Neural progenitor cell (in vitro differentiated cells): ENCODE results near the gene ZFAND3. TPM values are rescaled to one million over a fixed set of nuclear protein-coding genes. Genes with fewer than 3 reads are reported as not detected.

ENCODE experiments used
- DNase-seq: peaks from one replicate; pipeline ENCODE4 v3.0.0-alpha.2; 2016; ENCODE audit warnings: low spot score
- H2AFZ ChIP-seq: fragments of 200-600 bp; sonication (generic); replicated peaks from 2 replicates; pipeline ENCODE4 v1.6.1; 2016; ENCODE audit warnings: antibody characterized with exemption
- H3F3A ChIP-seq: fragments of 200-600 bp; sonication (generic); 2 replicates; pipeline ENCODE4 v1.6.1; 2016; ENCODE audit warnings: antibody characterized with exemption, low read depth
- H3K27ac ChIP-seq: fragments of 200-600 bp; sonication (generic); 2 replicates; pipeline ENCODE4 v1.5.1; 2016; ENCODE audit warnings: mild to moderate bottlenecking
- H3K27me3 ChIP-seq: fragments of 200-600 bp; sonication (generic); 2 replicates; pipeline ENCODE4 v1.6.1; 2016; ENCODE audit warnings: mild to moderate bottlenecking, moderate library complexity
- H3K36me3 ChIP-seq: fragments of 200-600 bp; sonication (generic); 2 replicates; pipeline ENCODE4 v1.5.1; 2016
- H3K4me1 ChIP-seq: fragments of 200-600 bp; sonication (generic); 2 replicates; pipeline ENCODE4 v1.6.1; 2016; ENCODE audit warnings: mixed run types
- H3K4me2 ChIP-seq: fragments of 200-600 bp; sonication (generic); 2 replicates; pipeline ENCODE4 v1.6.1; 2016
- H3K4me3 ChIP-seq: fragments of 200-600 bp; sonication (generic); 2 replicates; pipeline ENCODE4 v1.5.1; 2016
- H3K79me2 ChIP-seq: fragments of 200-600 bp; sonication (generic); 2 replicates; pipeline ENCODE4 v1.6.1; 2016; ENCODE audit warnings: low read depth
- H3K9ac ChIP-seq: fragments of 200-600 bp; sonication (generic); 2 replicates; pipeline ENCODE4 v1.6.1; 2016
- H3K9me3 ChIP-seq: fragments of 200-600 bp; sonication (generic); 2 replicates; pipeline ENCODE4 v1.5.1; 2016; ENCODE audit warnings: low read depth
- H4K20me1 ChIP-seq: fragments of 200-600 bp; sonication (generic); 2 replicates; pipeline ENCODE4 v1.6.1; 2016; ENCODE audit warnings: low read depth
- H3K27ac Mint-ChIP-seq: 3 replicates; pipeline ENCODE4 v1.8.0; 2021; ENCODE audit warnings: mixed read lengths
- H3K27me3 Mint-ChIP-seq: 2 replicates; pipeline ENCODE4 v1.8.0; 2022; ENCODE audit warnings: low read depth, mild to moderate bottlenecking, inconsistent platforms, moderate library complexity, mixed read lengths; ENCODE audit not compliant: insufficient read depth
- H3K36me3 Mint-ChIP-seq: 3 replicates; pipeline ENCODE4 v1.8.0; 2021; ENCODE audit warnings: mixed read lengths
- H3K4me1 Mint-ChIP-seq: 3 replicates; pipeline ENCODE4 v1.8.0; 2021; ENCODE audit warnings: mixed read lengths
- H3K4me3 Mint-ChIP-seq: 3 replicates; pipeline ENCODE4 v1.8.0; 2021; ENCODE audit warnings: mild to moderate bottlenecking, moderate library complexity, mixed read lengths
- H3K9me3 Mint-ChIP-seq: 3 replicates; pipeline ENCODE4 v1.8.0; 2020; ENCODE audit warnings: mixed read lengths
- CTCF ChIP-seq: fragments of 200-600 bp; sonication (generic); IDR thresholded peaks from 2 replicates; pipeline ENCODE4 v1.5.1; 2017; ENCODE audit warnings: antibody characterized with exemption, mild to moderate bottlenecking
- EZH2 ChIP-seq: fragments of 200-600 bp; sonication (generic); IDR thresholded peaks from 2 replicates; pipeline ENCODE4 v1.6.1; 2017; ENCODE audit warnings: antibody characterized with exemption, mild to moderate bottlenecking, moderate library complexity
- EZH2phosphoT487 ChIP-seq: fragments of 200-600 bp; sonication (generic); IDR thresholded peaks from 2 replicates; pipeline ENCODE4 v1.6.1; 2017; ENCODE audit warnings: antibody characterized with exemption
- total RNA-seq: library from RNA; depleted of rRNA; stranded (reverse); fragments of >200 nt; gene quantifications from 2 replicates; pipeline ENCODE4 v1.2.3, GENCODE V29; 2015; ENCODE audit warnings: low replicate concordance

The ZFAND3 gene
- total RNA-seq, 1 donor from 2014 or later, result 24.3 TPM

GRCh38 chr6:37777272-37777834, 42.2 kb upstream of the ZFAND3 start:
- Histone ChIP-seq H3K36me3 (no peaks in the 10 kb centered on the region), H3K4me2 (peak overlapping the region; percentile 7), H3K27me3 (peaks cover 16% of the 10 kb centered on the region), H3K79me2 (no peaks in the 10 kb centered on the region), H3K27ac (no peak overlapping the region), H2AFZ (no peak overlapping the region), H3K9ac (no peak overlapping the region), H3K9me3 (no peaks in the 10 kb centered on the region), H4K20me1 (no peaks in the 10 kb centered on the region), H3K4me1 (peaks cover 17% of the 10 kb centered on the region), H3K4me3 (no peak overlapping the region), H3F3A (peaks cover 27% of the 10 kb centered on the region)
- Mint-ChIP-seq H3K4me1 (peaks cover 52% of the 10 kb centered on the region), H3K36me3 (no peaks in the 10 kb centered on the region), H3K4me3 (no peak overlapping the region), H3K9me3 (peaks cover 9% of the 10 kb centered on the region), H3K27ac (peak overlapping the region; percentile 29), H3K27me3 (peaks cover 6% of the 10 kb centered on the region)
- no peak for DNase-seq
- TF ChIP-seq EZH2, result no peak
- no peak for TF ChIP-seq EZH2phosphoT487
- TF ChIP-seq CTCF, result no peak

- H3K4me3 ChIP-seq, result no peak overlapping the region
- H3F3A ChIP-seq, result peaks cover 40% of the 10 kb centered on the region
- H3K4me3 Mint-ChIP-seq, result no peak overlapping the region
- no peak overlapping the region for H3K9ac ChIP-seq
- TF ChIP-seq EZH2phosphoT487 (no peak), EZH2 (no peak), CTCF (no peak)
- no peak overlapping the region for H2AFZ ChIP-seq
- no peaks in the 10 kb centered on the region for H3K36me3 ChIP-seq
- no peak overlapping the region for H3K4me2 ChIP-seq
- H3K27ac Mint-ChIP-seq, result no peak overlapping the region
- H4K20me1 ChIP-seq, result no peaks in the 10 kb centered on the region
- peaks cover 31% of the 10 kb centered on the region for H3K4me1 ChIP-seq
- peaks cover 8% of the 10 kb centered on the region for H3K27me3 Mint-ChIP-seq
- H3K79me2 ChIP-seq, result no peaks in the 10 kb centered on the region
- peaks cover under 1% of the 10 kb centered on the region for H3K9me3 Mint-ChIP-seq
- peaks cover 20% of the 10 kb centered on the region for H3K27me3 ChIP-seq
- no peaks in the 10 kb centered on the region for H3K9me3 ChIP-seq
- H3K4me1 Mint-ChIP-seq, result peaks cover 68% of the 10 kb centered on the region
- H3K36me3 Mint-ChIP-seq, result no peaks in the 10 kb centered on the region
- no peak for DNase-seq
- H3K27ac ChIP-seq, result no peak overlapping the region
Measured at GRCh38 chr6:37779111-37779800, 40.3 kb upstream of the ZFAND3 start.

GRCh38 chr6:37779902-37780628, 39.5 kb upstream of the ZFAND3 start:
- Mint-ChIP-seq H3K27ac (peak overlapping the region; percentile 93), H3K4me3 (no peak overlapping the region), H3K4me1 (peaks cover 76% of the 10 kb centered on the region), H3K36me3 (no peaks in the 10 kb centered on the region), H3K27me3 (peaks cover 7% of the 10 kb centered on the region), H3K9me3 (no peaks in the 10 kb centered on the region)
- TF ChIP-seq EZH2 (no peak), CTCF (no peak), EZH2phosphoT487 (no peak)
- Histone ChIP-seq H3K27me3 (peaks cover 23% of the 10 kb centered on the region), H3K9me3 (no peaks in the 10 kb centered on the region), H3K9ac (no peak overlapping the region), H4K20me1 (no peaks in the 10 kb centered on the region), H3K27ac (no peak overlapping the region), H3K79me2 (no peaks in the 10 kb centered on the region), H3K4me1 (peaks cover 39% of the 10 kb centered on the region), H2AFZ (no peak overlapping the region), H3K4me3 (no peak overlapping the region), H3K36me3 (no peaks in the 10 kb centered on the region), H3K4me2 (no peak overlapping the region), H3F3A (peaks cover 44% of the 10 kb centered on the region)
- peak; percentile 42 for DNase-seq
